ENCODE measurements around the gene KLHL2. TPM values are rescaled to one million over a fixed set of nuclear protein-coding genes. Genes with fewer than 3 reads are reported as not detected.
"Not testable (repeated sequence)": the region's sequence is repeated elsewhere in the genome, so short reads cannot be mapped to it uniquely, and the experiment has no call there.

KLHL2 gene
- total RNA-seq, 4 donors from 2014 or later = 12.5 to 16.4 (median 14.1) TPM

GRCh38 chr4:165234766-165235165 lies 27.4 kb downstream of the KLHL2 start:
- Histone ChIP-seq H3K9me3 (no peaks in the 10 kb centered on the region), H3K27ac (no peak overlapping the region), H3K4me3 (no peak overlapping the region), H3K27me3 (no peaks in the 10 kb centered on the region), H3K4me1 (peaks cover 5% of the 10 kb centered on the region), H3K36me3 (no peaks in the 10 kb centered on the region)
- 92% methylated on average over 5 of the region's 5 CpGs for WGBS
- TF ChIP-seq POLR2AphosphoS5 (IDR thresholded peaks at IDR 0.05) (no peak), EP300 (IDR thresholded peaks at IDR 0.05) (no peak), CTCF (IDR thresholded peaks at IDR 0.05) (no peak), POLR2A (IDR thresholded peaks at IDR 0.05) (no peak)
- no peak for DNase-seq (ENCODE audit: low spot score in 2 of 2)

GRCh38 chr4:165236852-165237251 lies 29.5 kb downstream of the KLHL2 start:
- not testable (repeated sequence) for H3K36me3 ChIP-seq; H3K27me3 ChIP-seq; H3K4me1 ChIP-seq; DNase-seq (ENCODE audit: low spot score in 2 of 2); H3K9me3 ChIP-seq; H3K27ac ChIP-seq; H3K4me3 ChIP-seq
- WGBS = 60% methylated on average over 1 of the region's 1 CpG

- not testable (repeated sequence) for H3K27me3 ChIP-seq; DNase-seq (ENCODE audit: low spot score in 2 of 2); H3K4me3 ChIP-seq; H3K9me3 ChIP-seq; H3K4me1 ChIP-seq; H3K36me3 ChIP-seq
- peak overlapping the region; percentile 41 for H3K27ac ChIP-seq
- WGBS = 41% methylated on average over 4 of the region's 5 CpGs
Measured at GRCh38 chr4:165238041-165238640, 30.8 kb downstream of the KLHL2 start.

GRCh38 chr4:165240761-165241160 lies 33.4 kb downstream of the KLHL2 start:
- not testable (repeated sequence) for H3K36me3 ChIP-seq; DNase-seq (ENCODE audit: low spot score in 2 of 2); H3K9me3 ChIP-seq; H3K27ac ChIP-seq; H3K4me3 ChIP-seq; H3K27me3 ChIP-seq
- H3K4me1 ChIP-seq = peaks cover 10% of the 10 kb centered on the region

- 51% methylated on average over 2 of the region's 2 CpGs for WGBS
- not testable (repeated sequence) for H3K27me3 ChIP-seq, H3K4me3 ChIP-seq
Measured at GRCh38 chr4:165244148-165244547, 36.8 kb downstream of the KLHL2 start.

GRCh38 chr4:165244587-165245186 lies 37.3 kb downstream of the KLHL2 start:
- H3K9me3 ChIP-seq; H3K4me1 ChIP-seq; H3K27me3 ChIP-seq; H3K4me3 ChIP-seq; DNase-seq (ENCODE audit: low spot score in 2 of 2); H3K36me3 ChIP-seq; H3K27ac ChIP-seq: not testable (repeated sequence)
- WGBS = 91% methylated on average over 10 of the region's 10 CpGs

More at GRCh38 chr4:165244148-165244547, 36.8 kb downstream of the KLHL2 start:
- H3K36me3 ChIP-seq; H3K9me3 ChIP-seq; H3K27ac ChIP-seq; H3K4me1 ChIP-seq; DNase-seq (ENCODE audit: low spot score in 2 of 2): not testable (repeated sequence)

GRCh38 chr4:165248102-165248501 lies 40.7 kb downstream of the KLHL2 start:
- H3K4me3 ChIP-seq = no peak overlapping the region
- H3K4me1 ChIP-seq = peaks cover 5% of the 10 kb centered on the region
- WGBS = 76% methylated on average over 3 of the region's 3 CpGs
- no peaks in the 10 kb centered on the region for H3K27me3 ChIP-seq
- no peak overlapping the region for H3K27ac ChIP-seq
- TF ChIP-seq EP300 (IDR thresholded peaks at IDR 0.05) = no peak
- TF ChIP-seq POLR2A (IDR thresholded peaks at IDR 0.05) = no peak
- TF ChIP-seq CTCF (IDR thresholded peaks at IDR 0.05) = no peak
- no peak for TF ChIP-seq POLR2AphosphoS5 (IDR thresholded peaks at IDR 0.05)
- H3K9me3 ChIP-seq = no peaks in the 10 kb centered on the region
- DNase-seq (ENCODE audit: low spot score in 2 of 2) = no peak
- no peaks in the 10 kb centered on the region for H3K36me3 ChIP-seq

GRCh38 chr4:165248904-165249303 lies 41.5 kb downstream of the KLHL2 start:
- H3K9me3 ChIP-seq; H3K36me3 ChIP-seq; DNase-seq (ENCODE audit: low spot score in 2 of 2); H3K4me3 ChIP-seq; H3K27me3 ChIP-seq; H3K27ac ChIP-seq; H3K4me1 ChIP-seq: not testable (repeated sequence)
- 96% methylated on average over 1 of the region's 1 CpG for WGBS

GRCh38 chr4:165254771-165255170 lies 47.4 kb downstream of the KLHL2 start:
- not testable (repeated sequence) for H3K27ac ChIP-seq; H3K4me1 ChIP-seq; H3K4me3 ChIP-seq; H3K27me3 ChIP-seq; H3K9me3 ChIP-seq; H3K36me3 ChIP-seq; DNase-seq (ENCODE audit: low spot score in 2 of 2)
- 89% methylated on average over 3 of the region's 3 CpGs for WGBS

- not testable (repeated sequence) for H3K36me3 ChIP-seq; H3K27me3 ChIP-seq; DNase-seq (ENCODE audit: low spot score in 2 of 2); H3K4me1 ChIP-seq; H3K4me3 ChIP-seq; H3K9me3 ChIP-seq; H3K27ac ChIP-seq
- WGBS = 60% methylated on average over 4 of the region's 4 CpGs
Measured at GRCh38 chr4:165255439-165255838, 48.1 kb downstream of the KLHL2 start.

GRCh38 chr4:165256074-165256659 lies 48.8 kb downstream of the KLHL2 start:
- not testable (repeated sequence) for H3K27me3 ChIP-seq; H3K4me3 ChIP-seq; H3K27ac ChIP-seq; H3K4me1 ChIP-seq; DNase-seq (ENCODE audit: low spot score in 2 of 2); H3K36me3 ChIP-seq; H3K9me3 ChIP-seq
- 54% methylated on average over 7 of the region's 7 CpGs for WGBS

GRCh38 chr4:165259776-165260175 lies 52.4 kb downstream of the KLHL2 start:
- H3K36me3 ChIP-seq; H3K4me1 ChIP-seq; H3K27me3 ChIP-seq; DNase-seq (ENCODE audit: low spot score in 2 of 2); H3K4me3 ChIP-seq; H3K27ac ChIP-seq; H3K9me3 ChIP-seq: not testable (repeated sequence)
- 80% methylated on average over 4 of the region's 4 CpGs for WGBS
